Breast epithelium (tissue), 4 donors: ENCODE measurements around the gene DMD. TPM values are rescaled to one million over a fixed set of nuclear protein-coding genes. Genes with fewer than 3 reads are reported as not detected.
"Not testable (repeated sequence)": the region's sequence is repeated elsewhere in the genome, so short reads cannot be mapped to it uniquely, and the experiment has no call there.

Experiments used
- DNase-seq, 2 donors: peaks; one replicate each; pipeline ENCODE4 v3.0.0-alpha.2; 2019; ENCODE audit warnings: low spot score in 2 of 2
- H3K27ac ChIP-seq, 2 donors: fragments of 200-600 bp; sonication (generic) in 1 of 2; one replicate each; pipeline ENCODE4 v1.5.1; 2016 to 2019; ENCODE audit warnings: mild to moderate bottlenecking in 1 of 2
- H3K27me3 ChIP-seq, 2 donors: fragments of 200-600 bp; sonication (generic) in 1 of 2; one replicate each; pipeline versions ENCODE4 v1.5.1 to v1.6.0; 2017 to 2019; ENCODE audit warnings: control low read depth in 1 of 2, mild to moderate bottlenecking in 1 of 2
- H3K36me3 ChIP-seq: fragments of 200-600 bp; one replicate; pipeline ENCODE4 v1.5.1; 2019
- H3K4me1 ChIP-seq, 2 donors: fragments of 200-600 bp; sonication (generic); one replicate each; pipeline ENCODE4 v1.5.1; 2016 to 2019; ENCODE audit warnings: control low read depth in 1 of 2
- H3K4me3 ChIP-seq, 3 donors: fragments of 200-600 bp; sonication (generic); 1 replicate in 2 of 3; 2 replicates in 1 of 3; pipeline ENCODE4 v1.5.1; 2016 to 2019; ENCODE audit warnings: mild to moderate bottlenecking in 3 of 3, moderate library complexity in 2 of 3
- H3K9me3 ChIP-seq, 2 donors: fragments of 200-600 bp; sonication (generic) in 1 of 2; one replicate each; pipeline ENCODE4 v1.5.1; 2016 to 2019; ENCODE audit warnings: control low read depth in 1 of 2
- POLR2A ChIP-seq: fragments of 450-650 bp; IDR thresholded peaks from one replicate; pipeline ENCODE4 v1.6.1; 2016; ENCODE audit warnings: antibody characterized with exemption, mild to moderate bottlenecking, moderate library complexity
- POLR2AphosphoS5 ChIP-seq, 3 donors: sonication (generic); formaldehyde crosslinking; IDR thresholded peaks; one replicate each; pipeline ENCODE4 v1.6.1; 2017; ENCODE audit warnings: antibody characterized with exemption in 3 of 3
- intact Hi-C: fragments of 100-400 bp; cut with DNase I; formaldehyde crosslinking; loops from one replicate; pipeline ENCODE4 v1.15.1; 2023; ENCODE audit warnings: low total_unique reads
- total RNA-seq, 3 donors: library from RNA; depleted of rRNA; stranded (reverse); fragments of >200 nt; gene quantifications; one replicate each; pipeline ENCODE4 v1.1.0, GENCODE V29; 2016
- TF ChIP-seq, protein P1 (sequence below), 3 donors: fragments of 450-650 bp; IDR thresholded peaks; one replicate each; pipeline ENCODE4 v1.5.1; 2016 to 2017; ENCODE audit warnings: antibody characterized with exemption in 3 of 3, mild to moderate bottlenecking in 3 of 3, moderate library complexity in 3 of 3

The DMD gene
- total RNA-seq, 3 donors from 2014 or later: 57.0 to 135 (median 65.2) TPM

DNA sequence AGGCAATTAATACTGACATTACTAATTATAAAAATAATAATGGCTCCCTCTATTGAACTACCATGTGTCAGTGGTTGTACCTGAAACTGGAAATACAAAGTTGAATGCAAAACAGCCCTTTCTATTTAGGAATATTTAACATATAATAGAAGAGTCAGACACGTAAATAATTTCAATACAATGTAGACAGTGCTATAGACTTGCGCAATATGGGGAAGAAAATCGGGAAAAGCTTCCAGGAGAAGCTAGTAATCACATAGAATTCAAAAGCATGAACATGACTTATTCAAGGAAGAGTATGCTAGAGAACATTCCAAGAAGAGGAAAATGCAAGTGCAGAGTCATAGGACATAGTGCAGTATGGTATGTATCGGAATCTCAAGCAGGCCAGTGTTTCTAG is 1730.7 kb downstream of the DMD start:
- Histone ChIP-seq H3K4me3 (no peak overlapping the region), H3K27me3 (no peaks in the 10 kb centered on the region), H3K36me3 (no peaks in the 10 kb centered on the region), H3K4me1 (no peaks in the 10 kb centered on the region), H3K27ac (no peak overlapping the region), H3K9me3 (no peaks in the 10 kb centered on the region)
- TF ChIP-seq POLR2A: no peak
- TF ChIP-seq, protein P1, sequence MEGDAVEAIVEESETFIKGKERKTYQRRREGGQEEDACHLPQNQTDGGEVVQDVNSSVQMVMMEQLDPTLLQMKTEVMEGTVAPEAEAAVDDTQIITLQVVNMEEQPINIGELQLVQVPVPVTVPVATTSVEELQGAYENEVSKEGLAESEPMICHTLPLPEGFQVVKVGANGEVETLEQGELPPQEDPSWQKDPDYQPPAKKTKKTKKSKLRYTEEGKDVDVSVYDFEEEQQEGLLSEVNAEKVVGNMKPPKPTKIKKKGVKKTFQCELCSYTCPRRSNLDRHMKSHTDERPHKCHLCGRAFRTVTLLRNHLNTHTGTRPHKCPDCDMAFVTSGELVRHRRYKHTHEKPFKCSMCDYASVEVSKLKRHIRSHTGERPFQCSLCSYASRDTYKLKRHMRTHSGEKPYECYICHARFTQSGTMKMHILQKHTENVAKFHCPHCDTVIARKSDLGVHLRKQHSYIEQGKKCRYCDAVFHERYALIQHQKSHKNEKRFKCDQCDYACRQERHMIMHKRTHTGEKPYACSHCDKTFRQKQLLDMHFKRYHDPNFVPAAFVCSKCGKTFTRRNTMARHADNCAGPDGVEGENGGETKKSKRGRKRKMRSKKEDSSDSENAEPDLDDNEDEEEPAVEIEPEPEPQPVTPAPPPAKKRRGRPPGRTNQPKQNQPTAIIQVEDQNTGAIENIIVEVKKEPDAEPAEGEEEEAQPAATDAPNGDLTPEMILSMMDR (IDR thresholded peaks at IDR 0.05): no peak
- TF ChIP-seq POLR2AphosphoS5 (IDR thresholded peaks at IDR 0.05): no peak
- intact Hi-C loops: no loop called here
- DNase-seq: no peak

DNA sequence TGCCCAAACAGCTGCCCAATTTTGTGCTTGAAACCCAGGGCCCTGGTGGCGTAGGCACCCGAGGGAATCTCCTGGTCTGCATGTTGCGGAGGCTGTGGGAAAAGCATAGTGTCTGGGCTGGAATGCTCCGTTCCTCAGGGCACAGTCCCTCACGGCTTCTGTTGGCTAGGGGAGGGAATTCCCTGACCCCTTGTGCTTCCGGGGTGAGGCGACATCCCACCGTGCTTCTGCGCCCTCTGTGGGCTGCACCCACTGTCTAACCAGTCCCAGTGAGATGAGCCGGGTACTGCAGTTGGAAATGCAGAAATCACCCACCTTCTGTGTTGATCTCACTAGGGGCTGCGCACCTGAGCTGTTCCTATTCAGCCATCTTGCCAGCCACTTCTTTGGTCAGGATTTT is 1740.1 kb downstream of the DMD start:
- no peak for DNase-seq
- Histone ChIP-seq H3K36me3 (no peaks in the 10 kb centered on the region), H3K4me3 (no peak overlapping the region), H3K4me1 (no peaks in the 10 kb centered on the region), H3K27ac (no peak overlapping the region), H3K9me3 (no peaks in the 10 kb centered on the region), H3K27me3 (peaks cover 0 to 3% of the 10 kb centered on the region in 2 donors)
- intact Hi-C loops: no loop called here
- no peak for TF ChIP-seq POLR2AphosphoS5 (IDR thresholded peaks at IDR 0.05)
- TF ChIP-seq, protein P1 (IDR thresholded peaks at IDR 0.05): no peak
- TF ChIP-seq POLR2A: no peak

DNA sequence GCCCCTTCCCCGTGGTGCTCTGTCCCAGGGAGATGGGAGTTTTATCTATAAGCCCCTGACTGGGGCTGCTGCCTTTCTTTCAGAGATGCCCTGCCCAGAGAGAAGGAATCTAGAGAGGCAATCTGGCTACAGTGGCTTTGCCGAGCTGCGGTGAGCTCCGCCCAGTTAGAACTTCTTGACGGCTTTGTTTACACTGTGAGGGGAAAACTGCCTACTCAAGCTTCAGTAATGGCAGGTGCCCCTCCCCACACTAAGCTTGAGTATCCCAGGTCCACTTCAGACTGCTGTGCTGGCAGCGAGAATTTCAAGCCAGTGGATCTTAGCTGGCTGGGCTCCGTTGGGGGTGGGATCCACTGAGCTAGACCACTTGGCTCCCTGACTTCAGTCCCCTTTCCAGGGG is 1740.6 kb downstream of the DMD start:
- H3K27me3 ChIP-seq, H3K36me3 ChIP-seq, DNase-seq, H3K4me1 ChIP-seq, intact Hi-C loops, H3K27ac ChIP-seq, H3K9me3 ChIP-seq, H3K4me3 ChIP-seq: not testable (repeated sequence)

DNA sequence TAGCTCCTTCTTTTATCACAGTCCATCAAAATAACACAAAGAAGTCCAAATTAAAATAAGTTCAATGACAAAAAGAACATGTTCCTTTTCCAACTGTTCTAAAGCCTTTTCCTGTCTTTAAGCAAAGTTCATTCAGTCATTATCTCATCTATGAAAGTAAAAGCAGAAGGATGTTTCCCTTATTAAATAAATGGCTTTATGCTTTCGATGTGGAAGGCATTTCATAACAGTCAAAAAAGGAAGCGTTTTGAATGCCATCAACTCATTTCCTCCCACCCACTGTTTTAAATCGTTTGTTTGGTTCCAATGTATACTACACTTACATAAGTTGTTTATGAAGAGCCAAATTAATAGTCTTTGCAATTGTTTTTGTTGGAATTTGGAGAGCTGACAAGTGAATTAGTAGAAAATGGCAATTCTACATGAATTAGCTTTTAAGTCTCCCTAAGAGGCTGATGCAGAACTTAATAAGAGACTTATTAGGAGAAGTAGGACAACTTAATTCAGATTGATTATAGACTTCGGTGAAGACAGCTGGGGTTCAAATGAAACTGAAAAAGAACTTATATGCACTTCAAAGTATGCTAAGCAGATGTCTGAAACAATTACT is 1746.9 kb downstream of the DMD start:
- Histone ChIP-seq H3K9me3 (no peaks in the 10 kb centered on the region), H3K4me1 (no peaks in the 10 kb centered on the region), H3K27ac (no peak overlapping the region), H3K36me3 (no peaks in the 10 kb centered on the region), H3K27me3 (peaks cover 0 to 6% of the 10 kb centered on the region in 2 donors), H3K4me3 (no peak overlapping the region)
- TF ChIP-seq, protein P1 (IDR thresholded peaks at IDR 0.05): no peak
- TF ChIP-seq POLR2AphosphoS5 (IDR thresholded peaks at IDR 0.05) (no peak), POLR2A (no peak)
- DNase-seq: no peak
- intact Hi-C loops: no loop called here

DNA sequence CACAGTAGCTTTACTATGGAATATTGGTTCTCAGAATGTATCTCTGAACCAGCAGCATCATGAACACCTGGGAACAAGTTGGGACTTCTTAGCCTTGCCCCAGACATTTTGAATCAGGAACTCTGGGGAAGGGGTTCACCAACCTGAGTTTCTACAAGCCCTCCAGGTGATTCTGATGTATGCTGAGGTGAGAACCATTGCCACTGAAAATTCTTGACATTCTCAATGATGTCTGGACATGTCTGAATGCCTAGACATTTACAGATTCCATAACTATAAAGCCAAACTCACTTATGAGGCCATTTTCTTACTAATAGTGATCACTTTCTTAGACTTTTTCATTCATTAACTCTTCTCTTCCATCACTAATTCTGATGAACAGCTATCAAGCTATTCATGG is 1750.1 kb downstream of the DMD start:
- TF ChIP-seq, protein P1 (IDR thresholded peaks at IDR 0.05): no peak
- TF ChIP-seq POLR2A (no peak), POLR2AphosphoS5 (IDR thresholded peaks at IDR 0.05) (no peak)
- DNase-seq: no peak
- no peak overlapping the region for H3K4me3 ChIP-seq
- no peaks in the 10 kb centered on the region for H3K4me1 ChIP-seq
- intact Hi-C loops: no loop called here
- H3K27ac ChIP-seq: no peak overlapping the region
- H3K27me3 ChIP-seq: peaks cover 0 to 10% of the 10 kb centered on the region in 2 donors
- no peaks in the 10 kb centered on the region for H3K9me3 ChIP-seq
- no peaks in the 10 kb centered on the region for H3K36me3 ChIP-seq

DNA sequence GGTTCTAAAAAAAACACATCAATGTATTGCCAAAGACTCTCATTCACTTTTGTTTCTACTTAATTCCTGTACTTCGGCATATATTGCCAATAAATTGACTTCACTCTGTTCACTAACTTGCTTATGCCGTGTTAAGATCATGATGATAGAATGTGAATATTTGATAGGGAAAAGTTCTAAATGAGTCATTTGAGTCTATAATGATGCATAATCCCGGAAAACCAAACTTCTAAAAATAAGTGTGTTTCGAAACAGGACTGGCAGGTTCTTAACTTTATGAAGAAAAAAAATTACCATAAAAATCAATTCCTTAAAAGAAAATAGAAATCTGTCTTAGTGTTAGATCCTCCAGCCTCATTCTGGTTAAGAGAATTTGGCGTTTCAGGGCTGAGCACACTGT is 1752.0 kb downstream of the DMD start:
- DNase-seq: no peak
- Histone ChIP-seq H3K27me3 (peaks cover 0 to 10% of the 10 kb centered on the region in 2 donors), H3K36me3 (no peaks in the 10 kb centered on the region), H3K27ac (no peak overlapping the region), H3K4me3 (no peak overlapping the region), H3K9me3 (no peaks in the 10 kb centered on the region), H3K4me1 (no peaks in the 10 kb centered on the region)
- intact Hi-C loops: no loop called here
- no peak for TF ChIP-seq POLR2AphosphoS5 (IDR thresholded peaks at IDR 0.05)
- TF ChIP-seq, protein P1 (IDR thresholded peaks at IDR 0.05): no peak
- no peak for TF ChIP-seq POLR2A
